Measurements from ENCODE around the gene C11orf71. TPM values are rescaled to one million over a fixed set of nuclear protein-coding genes. Genes with fewer than 3 reads are reported as not detected.

C11orf71 gene
- total RNA-seq, 1 experiment from 2014 or later: 6.2 TPM

GRCh38 chr11:114413958-114414357, 13.6 kb upstream of the C11orf71 start:
- H3K27me3 ChIP-seq (ENCODE audit: control insufficient read depth, insufficient read depth, low read length): no peaks in the 10 kb centered on the region
- CTCF ChIA-PET: no interaction called here
- ATAC-seq: no peak
- no TSS peak for BruUV-seq (replicated peaks)
- intact Hi-C loops (cut with micrococcal nuclease; ENCODE audit: unreplicated experiment) (no loop called here), in situ Hi-C loops (cut with HindIII; ENCODE audit: low pct_unique_long_range_greater_than_20kb, low sequenced_read_pairs) (no loop called here)
- H3K9me3 ChIP-seq (ENCODE audit: control insufficient read depth, insufficient read depth, low read depth, low read length): no peaks in the 10 kb centered on the region
- no peak overlapping the region for H3K4me3 ChIP-seq (ENCODE audit: low read depth in 2 of 2, low read length in 2 of 2)
- H3K27ac ChIP-seq (ENCODE audit: low read length): no peak overlapping the region
- H3K4me1 ChIP-seq (ENCODE audit: control insufficient read depth, insufficient read depth, low read length): no peaks in the 10 kb centered on the region
- H3K36me3 ChIP-seq (ENCODE audit: control insufficient read depth, insufficient read depth, low read length): peaks cover 9% of the 10 kb centered on the region
- TF ChIP-seq REST (IDR thresholded peaks at IDR 0.05; ENCODE audit: insufficient read depth in 1 of 2, low read depth in 2 of 2, low read length in 1 of 2) (no peak), CTCF (IDR thresholded peaks at IDR 0.05) (no peak), POLR2AphosphoS5 (IDR thresholded peaks at IDR 0.05; ENCODE audit: low read depth, low read length) (no peak), TCF7L2 (IDR thresholded peaks at IDR 0.05; ENCODE audit: low read depth, low read length) (no peak), SIN3A (IDR thresholded peaks at IDR 0.05; ENCODE audit: borderline replicate concordance, insufficient read depth, low read depth, low read length) (no peak)
- POLR2A ChIA-PET: no interaction called here
- no peak for DNase-seq (ENCODE audit: low read depth, low spot score)

GRCh38 chr11:114412946-114413345, 12.6 kb upstream of the C11orf71 start:
- H3K36me3 ChIP-seq (ENCODE audit: control insufficient read depth, insufficient read depth, low read length): peaks cover 18% of the 10 kb centered on the region
- no TSS peak for BruUV-seq (replicated peaks)
- ChIA-PET CTCF (no interaction called here), POLR2A (no interaction called here)
- ATAC-seq: no peak
- intact Hi-C loops (cut with micrococcal nuclease; ENCODE audit: unreplicated experiment) (no loop called here), in situ Hi-C loops (cut with HindIII; ENCODE audit: low pct_unique_long_range_greater_than_20kb, low sequenced_read_pairs) (no loop called here)
- no peak overlapping the region for H3K4me3 ChIP-seq (ENCODE audit: low read depth in 2 of 2, low read length in 2 of 2)
- H3K27ac ChIP-seq (ENCODE audit: low read length): no peak overlapping the region
- H3K27me3 ChIP-seq (ENCODE audit: control insufficient read depth, insufficient read depth, low read length): no peaks in the 10 kb centered on the region
- H3K9me3 ChIP-seq (ENCODE audit: control insufficient read depth, insufficient read depth, low read depth, low read length): no peaks in the 10 kb centered on the region
- no peaks in the 10 kb centered on the region for H3K4me1 ChIP-seq (ENCODE audit: control insufficient read depth, insufficient read depth, low read length)
- DNase-seq (ENCODE audit: low read depth, low spot score): no peak
- no peak for TF ChIP-seq TCF7L2 (IDR thresholded peaks at IDR 0.05; ENCODE audit: low read depth, low read length)
- TF ChIP-seq REST (IDR thresholded peaks at IDR 0.05; ENCODE audit: insufficient read depth in 1 of 2, low read depth in 2 of 2, low read length in 1 of 2): no peak
- TF ChIP-seq POLR2AphosphoS5 (IDR thresholded peaks at IDR 0.05; ENCODE audit: low read depth, low read length): no peak
- no peak for TF ChIP-seq CTCF (IDR thresholded peaks at IDR 0.05)
- no peak for TF ChIP-seq SIN3A (IDR thresholded peaks at IDR 0.05; ENCODE audit: borderline replicate concordance, insufficient read depth, low read depth, low read length)

All from Panc1 (cell line).